Ovary (tissue), 9 donors: ENCODE results near the gene MAST4. TPM values are rescaled to one million over a fixed set of nuclear protein-coding genes. Genes with fewer than 3 reads are reported as not detected.

Experiments
- DNase-seq, 5 donors: peaks; one replicate each; pipeline ENCODE4 v3.0.0-alpha.2; 2019 to 2020
- H3K27ac ChIP-seq, 2 donors: fragments of 200-600 bp; one replicate each; pipeline versions ENCODE4 v1.5.1 to v1.8.0; 2019 to 2022
- H3K27me3 ChIP-seq: fragments of 200-600 bp; one replicate; pipeline ENCODE4 v1.8.0; 2022
- H3K36me3 ChIP-seq: fragments of 200-600 bp; sonication (generic); one replicate; pipeline ENCODE4 v1.5.1; 2019
- H3K4me1 ChIP-seq: one replicate; pipeline ENCODE4 v1.8.1; 2013; ENCODE audit warnings: mild to moderate bottlenecking, moderate library complexity; ENCODE audit not compliant: insufficient read depth
- H3K4me3 ChIP-seq: fragments of 200-600 bp; sonication (generic); one replicate; pipeline ENCODE4 v1.5.1; 2017
- H3K9me3 ChIP-seq, 2 donors: fragments of 200-600 bp in 1 of 2; sonication (generic) in 1 of 2; one replicate each; pipeline versions ENCODE4 v1.5.1 to v1.8.1; 2013 to 2019; ENCODE audit warnings: mild to moderate bottlenecking in 1 of 2, moderate library complexity in 1 of 2
- CTCF ChIP-seq, 3 donors: fragments of 450-650 bp in 2 of 3; fragments of 200-600 bp in 1 of 3; IDR thresholded peaks; one replicate each; pipeline versions ENCODE4 v1.5.1 to v1.8.0; 2016 to 2022; ENCODE audit warnings: antibody characterized with exemption in 3 of 3, mild to moderate bottlenecking in 1 of 3
- EP300 ChIP-seq: sonication (generic); formaldehyde crosslinking; IDR thresholded peaks from one replicate; pipeline ENCODE4 v1.6.1; 2017; ENCODE audit warnings: antibody characterized with exemption
- POLR2A ChIP-seq: fragments of 450-650 bp; IDR thresholded peaks from one replicate; pipeline ENCODE4 v1.6.1; 2017; ENCODE audit warnings: antibody characterized with exemption, mild to moderate bottlenecking, moderate library complexity
- WGBS, 3 donors: extraction: QIAGEN DNeasy Blood & Tissue Kit in 1 of 3; methylation state at CpG; one replicate each; pipeline versions ENCODE4 v1.1.5 to v1.1.7; 2013 to 2017; 5-methylcytosine and 5-hydroxymethylcytosine counted together
- intact Hi-C, 4 donors: fragments of 100-400 bp; cut with DNase I; formaldehyde crosslinking; loops; one replicate each; pipeline versions ENCODE4 v1.11.0 to v1.15.1; 2022 to 2023
- polyA plus RNA-seq, 2 donors: library from polyadenylated mRNA; stranded (reverse); fragments of 200-250 nt in 1 of 2; fragments of 350-450 nt in 1 of 2; fragmentation: Illumina TruSeq in 1 of 2; extraction: RNeasy Lipid Tissue Mini Kit (QIAGEN cat#74804) in 1 of 2; gene quantifications; one replicate each; pipeline ENCODE4 v1.2.3, GENCODE V29; 2013 to 2014
- total RNA-seq, 7 donors: library from RNA; depleted of rRNA in 2 of 7; stranded (reverse); fragments of >200 nt in 2 of 7; fragmentation: NEBNext Ultra II Directional in 3 of 7; extraction: Animal tissue kit (Norgen Biotek cat#: 25700) in 3 of 7; gene quantifications; one replicate each; pipeline versions ENCODE4 v1.1.0 to v1.2.4, GENCODE V29; 2016 to 2023
- donor health status: DM: no; HTN: no; CAD: no; lungs with moderate emphysema.
- donor health status: DM: no; HTN: no; CAD: no.
- donor health status: Bipolar disorder and iron deficiency.
- donor health status: DM: yes; HTN: yes; CAD: no.
- donor health status: DM: no; HTN: no; CAD: no.
- donor health status: DM: yes; HTN: yes; CAD: no.

The MAST4 gene
- total and polyA plus RNA-seq, 9 donors: 11.6 to 86.3 (median 57.6) TPM

GRCh38 chr5:67181648-67182221 lies 585.5 kb downstream of the MAST4 start:
- TF ChIP-seq EP300: no peak
- no peak for TF ChIP-seq POLR2A
- no peak for DNase-seq
- no peak overlapping the region for H3K4me3 ChIP-seq
- intact Hi-C loops: loop anchor here in 1 of 4 donors (5.0 kb wide), 1 partner anchor 1481 kb away; no protein-coding TSS in a partner anchor
- no peaks in the 10 kb centered on the region for H3K27me3 ChIP-seq
- WGBS, 3 donors: 50 to 57% (median 56%) methylated on average over 5 of the region's 5 CpGs
- no peaks in the 10 kb centered on the region for H3K36me3 ChIP-seq
- no peaks in the 10 kb centered on the region for H3K9me3 ChIP-seq
- H3K27ac ChIP-seq: peak overlapping the region in 1 of 2 donors; percentile 13
- H3K4me1 ChIP-seq: no peaks in the 10 kb centered on the region

GRCh38 chr5:67182301-67182790 lies 586.2 kb downstream of the MAST4 start:
- intact Hi-C loops: loop anchor here in 1 of 4 donors (5.0 kb wide), 1 partner anchor 1480 kb away; no protein-coding TSS in a partner anchor
- no peaks in the 10 kb centered on the region for H3K27me3 ChIP-seq
- TF ChIP-seq CTCF (IDR thresholded peaks at IDR 0.05): no peak
- TF ChIP-seq EP300: no peak
- no peak for TF ChIP-seq POLR2A
- 0 to 4% (median 2%) methylated on average over 6 of the region's 6 CpGs for WGBS, 3 donors
- H3K4me1 ChIP-seq: no peaks in the 10 kb centered on the region
- H3K9me3 ChIP-seq: no peaks in the 10 kb centered on the region
- no peak overlapping the region for H3K4me3 ChIP-seq
- peak overlapping the region in 1 of 2 donors; percentile 13 for H3K27ac ChIP-seq
- DNase-seq: peak; percentile 37 to 70 (median 61)
- no peaks in the 10 kb centered on the region for H3K36me3 ChIP-seq

GRCh38 chr5:67183859-67184258 lies 587.7 kb downstream of the MAST4 start:
- TF ChIP-seq EP300 (no peak), POLR2A (no peak), CTCF (IDR thresholded peaks at IDR 0.05) (no peak)
- intact Hi-C loops: loop anchor here in 1 of 4 donors (5.0 kb wide), 1 partner anchor 1478 kb away; no protein-coding TSS in a partner anchor
- Histone ChIP-seq H3K9me3 (no peaks in the 10 kb centered on the region), H3K27ac (no peak overlapping the region), H3K36me3 (no peaks in the 10 kb centered on the region), H3K27me3 (no peaks in the 10 kb centered on the region), H3K4me3 (no peak overlapping the region), H3K4me1 (no peaks in the 10 kb centered on the region)
- DNase-seq: no peak
- WGBS, 3 donors: 92 to 96% (median 94%) methylated on average over 3 of the region's 3 CpGs

- Histone ChIP-seq H3K4me3 (no peak overlapping the region), H3K4me1 (no peaks in the 10 kb centered on the region), H3K9me3 (no peaks in the 10 kb centered on the region), H3K27ac (no peak overlapping the region), H3K27me3 (no peaks in the 10 kb centered on the region), H3K36me3 (no peaks in the 10 kb centered on the region)
- no peak for TF ChIP-seq CTCF (IDR thresholded peaks at IDR 0.05)
- 11 to 14% (median 12%) methylated on average over 1 of the region's 1 CpG for WGBS, 3 donors
- intact Hi-C loops: no loop called here
- DNase-seq: no peak
These were observed 591.0 kb downstream of the MAST4 start for GRCh38 chr5:67187006-67187715.
